GM12878 (cell line): ENCODE results near the gene CTSH. TPM values are rescaled to one million over a fixed set of nuclear protein-coding genes. Genes with fewer than 3 reads are reported as not detected.

Experiments
- CHD1 ChIP-seq: IDR thresholded peaks from 2 replicates; pipeline ENCODE4 v1.6.1; 2012; ENCODE audit warnings: low read depth, low read length, improper control_type of control experiment
- CHD4 ChIP-seq: fragments of 200-600 bp; sonication (generic); IDR thresholded peaks from 2 replicates; pipeline ENCODE4 v1.6.1; 2016; ENCODE audit warnings: mild to moderate bottlenecking
- JUNB ChIP-seq: IDR thresholded peaks from 2 replicates; pipeline ENCODE4 v1.6.1; 2016; ENCODE audit warnings: antibody characterized with exemption, mild to moderate bottlenecking
- MEF2A ChIP-seq: IDR thresholded peaks from 2 replicates; pipeline ENCODE4 v1.6.1; 2011; ENCODE audit warnings: low read depth, mild to moderate bottlenecking, low read length, moderate library complexity; ENCODE audit not compliant: insufficient read depth
- MYB ChIP-seq: fragments of 150-350 bp; IDR thresholded peaks from 2 replicates; pipeline ENCODE4 v1.6.1; 2014; ENCODE audit warnings: mild to moderate bottlenecking, low read depth, low read length, borderline replicate concordance
- RCOR1 ChIP-seq: conservative IDR thresholded peaks from 2 replicates; pipeline ENCODE4 v1.6.1; 2012; ENCODE audit warnings: low read depth, low read length, improper control_type of control experiment
- SIN3A ChIP-seq: IDR thresholded peaks from 2 replicates; pipeline ENCODE4 v1.6.1; 2012; ENCODE audit warnings: low read depth, low read length, improper control_type of control experiment
- SREBF1 ChIP-seq: IDR thresholded peaks from 2 replicates; pipeline ENCODE4 v1.6.1; 2012; ENCODE audit warnings: mild to moderate bottlenecking, low read length
- TBL1XR1 ChIP-seq: IDR thresholded peaks from 2 replicates; pipeline ENCODE4 v1.6.1; 2012; ENCODE audit warnings: low read depth, low read length, improper control_type of control experiment
- ZZZ3 ChIP-seq: IDR thresholded peaks from 2 replicates; pipeline ENCODE4 v1.6.1; 2011; ENCODE audit warnings: low read depth; ENCODE audit not compliant: control insufficient read depth, insufficient read length
- polyA plus RNA-seq, 11 experiments: library from polyadenylated mRNA; depleted of rRNA in 4 of 11; unstranded in 6 of 11; stranded (reverse) in 5 of 11; fragments of >200 nt; fragmentation: Nextera tagmentation in 4 of 11; fragmentation: Illumina TruSeq in 1 of 11; extraction: Ambion mirVana in 4 of 11; extraction: Trizol in 1 of 11; gene quantifications; 1 replicate in 1 of 11; 2 replicates in 10 of 11; pipeline versions ENCODE4 v1.2.1 to v1.2.3, GENCODE V29; 2011 to 2016; ENCODE audit warnings: inconsistent platforms in 2 of 11, missing spikeins in 2 of 11, low read depth in 1 of 11
- total RNA-seq, 4 experiments: library from RNA; depleted of rRNA in 3 of 4; stranded (reverse); fragments of >200 nt in 3 of 4; fragmentation: Illumina TruSeq in 1 of 4; extraction: Trizol in 1 of 4; gene quantifications; 2 replicates each; pipeline versions ENCODE4 v1.2.1 to v1.2.3, GENCODE V29; 2013 to 2021
- TF ChIP-seq, protein P1 (sequence below): fragments of 450-650 bp; IDR thresholded peaks from 2 replicates; pipeline ENCODE4 v1.6.1; 2018; ENCODE audit warnings: mild to moderate bottlenecking, low read depth, moderate library complexity; ENCODE audit not compliant: partially characterized antibody
- TF ChIP-seq, protein P2 (sequence below): fragments of 450-650 bp; IDR thresholded peaks from 2 replicates; pipeline ENCODE4 v1.6.1; 2014; ENCODE audit warnings: mild to moderate bottlenecking
- TF ChIP-seq, protein P3 (sequence below): fragments of 450-650 bp; IDR thresholded peaks from 2 replicates; pipeline ENCODE4 v1.6.1; 2018; ENCODE audit warnings: borderline replicate concordance, mild to moderate bottlenecking; ENCODE audit not compliant: partially characterized antibody
- TF ChIP-seq, protein P4 (sequence below): fragments of 450-650 bp; conservative IDR thresholded peaks from 2 replicates; pipeline ENCODE4 v1.6.1; 2017; ENCODE audit warnings: mild to moderate bottlenecking, moderate library complexity
- TF ChIP-seq, protein P5 (sequence below): fragments of 450-650 bp; IDR thresholded peaks from 2 replicates; pipeline ENCODE4 v1.6.1; 2017; ENCODE audit warnings: antibody characterized with exemption, mild to moderate bottlenecking, moderate library complexity
- TF ChIP-seq, protein P6 (sequence below): IDR thresholded peaks from 2 replicates; pipeline ENCODE4 v1.6.1; 2011; ENCODE audit warnings: low read depth, low read length, improper control_type of control experiment, borderline replicate concordance

The CTSH gene
- total and polyA plus RNA-seq, 10 of the 15 experiments (the other 5 are each of a cell fraction or from before 2014, with no cell fraction given), result 30.2 to 1,212 (median 519) TPM

DNA sequence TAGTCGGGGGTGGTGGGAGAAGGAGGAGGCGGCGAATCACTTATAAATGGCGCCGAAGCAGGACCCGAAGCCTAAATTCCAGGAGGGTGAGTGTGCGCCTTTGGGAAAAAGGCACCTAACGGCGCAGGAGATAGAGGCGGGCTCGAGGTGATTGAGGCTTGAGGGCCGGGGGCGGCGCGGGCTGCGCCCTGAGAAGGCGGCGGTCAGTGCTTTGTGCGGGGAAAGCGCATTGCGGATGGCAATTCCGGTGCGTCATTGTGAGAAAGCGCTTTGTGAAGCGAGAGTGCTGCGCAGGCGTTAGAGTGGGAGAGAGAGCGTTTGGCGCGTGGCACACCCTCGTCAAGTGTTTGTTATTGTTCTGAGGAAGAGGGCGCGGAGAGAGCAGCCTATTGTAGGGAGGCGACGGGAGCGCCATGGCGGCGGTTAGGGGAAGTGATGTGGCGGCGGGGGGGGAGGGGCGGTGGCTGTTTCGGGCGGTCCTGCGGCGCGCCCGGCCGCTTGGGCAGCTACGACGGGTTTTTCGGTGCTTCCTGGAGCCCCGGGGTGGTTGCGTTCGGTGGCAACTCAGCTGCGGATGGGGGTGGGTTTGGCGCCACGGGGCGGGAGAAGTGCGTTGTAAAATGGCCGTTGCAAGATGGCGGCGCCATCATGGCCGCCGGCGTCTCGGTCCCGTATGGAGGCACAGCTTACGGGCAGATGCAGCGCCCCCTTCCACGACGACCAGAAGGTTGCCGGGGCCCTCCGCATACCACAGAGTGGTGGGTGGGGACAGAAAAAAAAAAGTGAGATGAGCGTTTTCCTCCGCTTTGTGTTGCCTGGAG is 71.7 kb downstream of the CTSH start (continued):
- TF ChIP-seq, protein P1, sequence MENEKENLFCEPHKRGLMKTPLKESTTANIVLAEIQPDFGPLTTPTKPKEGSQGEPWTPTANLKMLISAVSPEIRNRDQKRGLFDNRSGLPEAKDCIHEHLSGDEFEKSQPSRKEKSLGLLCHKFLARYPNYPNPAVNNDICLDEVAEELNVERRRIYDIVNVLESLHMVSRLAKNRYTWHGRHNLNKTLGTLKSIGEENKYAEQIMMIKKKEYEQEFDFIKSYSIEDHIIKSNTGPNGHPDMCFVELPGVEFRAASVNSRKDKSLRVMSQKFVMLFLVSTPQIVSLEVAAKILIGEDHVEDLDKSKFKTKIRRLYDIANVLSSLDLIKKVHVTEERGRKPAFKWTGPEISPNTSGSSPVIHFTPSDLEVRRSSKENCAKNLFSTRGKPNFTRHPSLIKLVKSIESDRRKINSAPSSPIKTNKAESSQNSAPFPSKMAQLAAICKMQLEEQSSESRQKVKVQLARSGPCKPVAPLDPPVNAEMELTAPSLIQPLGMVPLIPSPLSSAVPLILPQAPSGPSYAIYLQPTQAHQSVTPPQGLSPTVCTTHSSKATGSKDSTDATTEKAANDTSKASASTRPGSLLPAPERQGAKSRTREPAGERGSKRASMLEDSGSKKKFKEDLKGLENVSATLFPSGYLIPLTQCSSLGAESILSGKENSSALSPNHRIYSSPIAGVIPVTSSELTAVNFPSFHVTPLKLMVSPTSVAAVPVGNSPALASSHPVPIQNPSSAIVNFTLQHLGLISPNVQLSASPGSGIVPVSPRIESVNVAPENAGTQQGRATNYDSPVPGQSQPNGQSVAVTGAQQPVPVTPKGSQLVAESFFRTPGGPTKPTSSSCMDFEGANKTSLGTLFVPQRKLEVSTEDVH, result no peak
- TF ChIP-seq MEF2A (no peak), SIN3A (no peak), JUNB (0 out of 2 replicates have a peak, but pooled peaks have one; percentile 5), ZZZ3 (no peak), SREBF1 (no peak), CHD1 (peak; percentile 91), MYB (no peak), CHD4 (no peak), TBL1XR1 (no peak; the same call in 1 of the 2 replicates), RCOR1 (no peak)
- TF ChIP-seq, protein P2, sequence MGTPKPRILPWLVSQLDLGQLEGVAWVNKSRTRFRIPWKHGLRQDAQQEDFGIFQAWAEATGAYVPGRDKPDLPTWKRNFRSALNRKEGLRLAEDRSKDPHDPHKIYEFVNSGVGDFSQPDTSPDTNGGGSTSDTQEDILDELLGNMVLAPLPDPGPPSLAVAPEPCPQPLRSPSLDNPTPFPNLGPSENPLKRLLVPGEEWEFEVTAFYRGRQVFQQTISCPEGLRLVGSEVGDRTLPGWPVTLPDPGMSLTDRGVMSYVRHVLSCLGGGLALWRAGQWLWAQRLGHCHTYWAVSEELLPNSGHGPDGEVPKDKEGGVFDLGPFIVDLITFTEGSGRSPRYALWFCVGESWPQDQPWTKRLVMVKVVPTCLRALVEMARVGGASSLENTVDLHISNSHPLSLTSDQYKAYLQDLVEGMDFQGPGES, result no peak
- TF ChIP-seq, protein P3, sequence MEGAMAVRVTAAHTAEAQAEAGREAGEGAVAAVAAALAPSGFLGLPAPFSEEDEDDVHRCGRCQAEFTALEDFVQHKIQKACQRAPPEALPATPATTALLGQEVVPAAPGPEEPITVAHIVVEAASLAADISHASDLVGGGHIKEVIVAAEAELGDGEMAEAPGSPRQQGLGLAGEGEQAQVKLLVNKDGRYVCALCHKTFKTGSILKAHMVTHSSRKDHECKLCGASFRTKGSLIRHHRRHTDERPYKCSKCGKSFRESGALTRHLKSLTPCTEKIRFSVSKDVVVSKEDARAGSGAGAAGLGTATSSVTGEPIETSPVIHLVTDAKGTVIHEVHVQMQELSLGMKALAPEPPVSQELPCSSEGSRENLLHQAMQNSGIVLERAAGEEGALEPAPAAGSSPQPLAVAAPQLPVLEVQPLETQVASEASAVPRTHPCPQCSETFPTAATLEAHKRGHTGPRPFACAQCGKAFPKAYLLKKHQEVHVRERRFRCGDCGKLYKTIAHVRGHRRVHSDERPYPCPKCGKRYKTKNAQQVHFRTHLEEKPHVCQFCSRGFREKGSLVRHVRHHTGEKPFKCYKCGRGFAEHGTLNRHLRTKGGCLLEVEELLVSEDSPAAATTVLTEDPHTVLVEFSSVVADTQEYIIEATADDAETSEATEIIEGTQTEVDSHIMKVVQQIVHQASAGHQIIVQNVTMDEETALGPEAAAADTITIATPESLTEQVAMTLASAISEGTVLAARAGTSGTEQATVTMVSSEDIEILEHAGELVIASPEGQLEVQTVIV, result no peak
- TF ChIP-seq, protein P4, sequence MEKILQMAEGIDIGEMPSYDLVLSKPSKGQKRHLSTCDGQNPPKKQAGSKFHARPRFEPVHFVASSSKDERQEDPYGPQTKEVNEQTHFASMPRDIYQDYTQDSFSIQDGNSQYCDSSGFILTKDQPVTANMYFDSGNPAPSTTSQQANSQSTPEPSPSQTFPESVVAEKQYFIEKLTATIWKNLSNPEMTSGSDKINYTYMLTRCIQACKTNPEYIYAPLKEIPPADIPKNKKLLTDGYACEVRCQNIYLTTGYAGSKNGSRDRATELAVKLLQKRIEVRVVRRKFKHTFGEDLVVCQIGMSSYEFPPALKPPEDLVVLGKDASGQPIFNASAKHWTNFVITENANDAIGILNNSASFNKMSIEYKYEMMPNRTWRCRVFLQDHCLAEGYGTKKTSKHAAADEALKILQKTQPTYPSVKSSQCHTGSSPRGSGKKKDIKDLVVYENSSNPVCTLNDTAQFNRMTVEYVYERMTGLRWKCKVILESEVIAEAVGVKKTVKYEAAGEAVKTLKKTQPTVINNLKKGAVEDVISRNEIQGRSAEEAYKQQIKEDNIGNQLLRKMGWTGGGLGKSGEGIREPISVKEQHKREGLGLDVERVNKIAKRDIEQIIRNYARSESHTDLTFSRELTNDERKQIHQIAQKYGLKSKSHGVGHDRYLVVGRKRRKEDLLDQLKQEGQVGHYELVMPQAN, result peak; percentile 50; the same call in 1 of the 2 replicates
- TF ChIP-seq, protein P5, sequence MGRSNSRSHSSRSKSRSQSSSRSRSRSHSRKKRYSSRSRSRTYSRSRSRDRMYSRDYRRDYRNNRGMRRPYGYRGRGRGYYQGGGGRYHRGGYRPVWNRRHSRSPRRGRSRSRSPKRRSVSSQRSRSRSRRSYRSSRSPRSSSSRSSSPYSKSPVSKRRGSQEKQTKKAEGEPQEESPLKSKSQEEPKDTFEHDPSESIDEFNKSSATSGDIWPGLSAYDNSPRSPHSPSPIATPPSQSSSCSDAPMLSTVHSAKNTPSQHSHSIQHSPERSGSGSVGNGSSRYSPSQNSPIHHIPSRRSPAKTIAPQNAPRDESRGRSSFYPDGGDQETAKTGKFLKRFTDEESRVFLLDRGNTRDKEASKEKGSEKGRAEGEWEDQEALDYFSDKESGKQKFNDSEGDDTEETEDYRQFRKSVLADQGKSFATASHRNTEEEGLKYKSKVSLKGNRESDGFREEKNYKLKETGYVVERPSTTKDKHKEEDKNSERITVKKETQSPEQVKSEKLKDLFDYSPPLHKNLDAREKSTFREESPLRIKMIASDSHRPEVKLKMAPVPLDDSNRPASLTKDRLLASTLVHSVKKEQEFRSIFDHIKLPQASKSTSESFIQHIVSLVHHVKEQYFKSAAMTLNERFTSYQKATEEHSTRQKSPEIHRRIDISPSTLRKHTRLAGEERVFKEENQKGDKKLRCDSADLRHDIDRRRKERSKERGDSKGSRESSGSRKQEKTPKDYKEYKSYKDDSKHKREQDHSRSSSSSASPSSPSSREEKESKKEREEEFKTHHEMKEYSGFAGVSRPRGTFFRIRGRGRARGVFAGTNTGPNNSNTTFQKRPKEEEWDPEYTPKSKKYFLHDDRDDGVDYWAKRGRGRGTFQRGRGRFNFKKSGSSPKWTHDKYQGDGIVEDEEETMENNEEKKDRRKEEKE, result no peak
- TF ChIP-seq, protein P6, sequence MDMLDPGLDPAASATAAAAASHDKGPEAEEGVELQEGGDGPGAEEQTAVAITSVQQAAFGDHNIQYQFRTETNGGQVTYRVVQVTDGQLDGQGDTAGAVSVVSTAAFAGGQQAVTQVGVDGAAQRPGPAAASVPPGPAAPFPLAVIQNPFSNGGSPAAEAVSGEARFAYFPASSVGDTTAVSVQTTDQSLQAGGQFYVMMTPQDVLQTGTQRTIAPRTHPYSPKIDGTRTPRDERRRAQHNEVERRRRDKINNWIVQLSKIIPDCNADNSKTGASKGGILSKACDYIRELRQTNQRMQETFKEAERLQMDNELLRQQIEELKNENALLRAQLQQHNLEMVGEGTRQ, result no peak
